Stromal cell of bone marrow (primary cell): ENCODE measurements around the gene GPR132.
"Not testable (repeated sequence)": the region's sequence is repeated elsewhere in the genome, so short reads cannot be mapped to it uniquely, and the experiment has no call there.

Experiments
- DNase-seq: peaks from one replicate; pipeline ENCODE4 v3.0.0-alpha.2; 2012; ENCODE audit warnings: low read depth

GPR132 gene

GRCh38 chr14:105041841-105042765 is 23.1 kb downstream of the GPR132 start:
- DNase-seq: no peak

- no peak for DNase-seq
These were observed 25.6 kb downstream of the GPR132 start for GRCh38 chr14:105039458-105040205.

- DNase-seq: not testable (repeated sequence)
These were observed 29.6 kb downstream of the GPR132 start for GRCh38 chr14:105035616-105036015.

GRCh38 chr14:105034315-105035039 is 30.8 kb downstream of the GPR132 start:
- no peak for DNase-seq

- not testable (repeated sequence) for DNase-seq
These were observed 31.8 kb downstream of the GPR132 start for GRCh38 chr14:105033412-105033900.

GRCh38 chr14:105032451-105032901 is 32.8 kb downstream of the GPR132 start:
- DNase-seq: not testable (repeated sequence)

GRCh38 chr14:105030836-105031396 is 34.3 kb downstream of the GPR132 start:
- no peak for DNase-seq

GRCh38 chr14:105030194-105030593 is 35.0 kb downstream of the GPR132 start:
- no peak for DNase-seq

- no peak for DNase-seq
These were observed 35.8 kb downstream of the GPR132 start for GRCh38 chr14:105029402-105029801.

- no peak for DNase-seq
These were observed 36.8 kb downstream of the GPR132 start for GRCh38 chr14:105028251-105028927.

- DNase-seq: not testable (repeated sequence)
These were observed 37.5 kb downstream of the GPR132 start for GRCh38 chr14:105027718-105028117.

GRCh38 chr14:105026802-105027563 is 38.2 kb downstream of the GPR132 start:
- peak; percentile 61 for DNase-seq

- DNase-seq: no peak
These were observed 39.0 kb downstream of the GPR132 start for GRCh38 chr14:105026033-105026785.

- no peak for DNase-seq
These were observed 39.8 kb downstream of the GPR132 start for GRCh38 chr14:105025429-105025828.

- no peak for DNase-seq
These were observed 41.3 kb downstream of the GPR132 start for GRCh38 chr14:105023791-105024480.

GRCh38 chr14:105023144-105023543 is 42.1 kb downstream of the GPR132 start:
- DNase-seq: no peak

- no peak for DNase-seq
These were observed 43.0 kb downstream of the GPR132 start for GRCh38 chr14:105022276-105022670.

- DNase-seq: no peak
These were observed 43.5 kb downstream of the GPR132 start for GRCh38 chr14:105021656-105022275.
